HEK293T (cell line): ENCODE results near the gene ITGAX.

Source experiments
- BHLHE40 ChIP-seq: fragments of 450-650 bp; IDR thresholded peaks from 2 replicates; pipeline ENCODE4 v1.6.1; 2016; ENCODE audit warnings: mild to moderate bottlenecking, moderate library complexity, borderline replicate concordance
- ELF4 ChIP-seq: fragments of 450-650 bp; IDR thresholded peaks from 2 replicates; pipeline ENCODE4 v1.6.1; 2017; ENCODE audit warnings: antibody characterized with exemption
- FOXK2 ChIP-seq: fragments of 450-650 bp; IDR thresholded peaks from 2 replicates; pipeline ENCODE4 v1.6.1; 2016; ENCODE audit warnings: mild to moderate bottlenecking
- SP1 ChIP-seq: fragments of 450-650 bp; IDR thresholded peaks from 2 replicates; pipeline ENCODE4 v1.6.1; 2017
- SUZ12 ChIP-seq: fragments of 450-650 bp; IDR thresholded peaks from 2 replicates; pipeline ENCODE4 v1.6.1; 2016; ENCODE audit warnings: mild to moderate bottlenecking
- TARDBP ChIP-seq: fragments of 450-650 bp; IDR thresholded peaks from 2 replicates; pipeline ENCODE4 v1.6.1; 2016

DNA sequence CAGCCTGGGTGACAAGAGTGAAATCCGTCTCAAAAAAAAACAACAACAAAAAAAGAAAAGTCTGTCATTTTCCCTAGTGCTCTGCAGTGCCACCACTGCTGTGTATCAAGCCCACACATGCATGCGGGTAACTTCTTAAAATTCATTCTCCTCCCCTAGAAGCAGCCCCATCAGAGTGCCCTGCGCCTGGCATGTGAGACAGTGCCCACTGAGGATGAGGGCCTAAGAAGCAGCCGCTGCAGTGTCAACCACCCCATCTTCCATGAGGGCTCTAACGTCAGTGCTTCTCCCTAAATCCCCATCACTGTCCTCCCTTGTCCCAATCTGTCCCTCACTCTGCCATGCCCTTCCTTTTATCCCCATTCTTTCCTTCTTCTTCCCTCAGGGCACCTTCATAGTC, 62.9 kb downstream of the ITGAX start:
- TF ChIP-seq ELF4, result no peak
- no peak for TF ChIP-seq TARDBP
- TF ChIP-seq BHLHE40, result no peak
- no peak for TF ChIP-seq SUZ12
- no peak for TF ChIP-seq FOXK2
- TF ChIP-seq SP1, result no peak
